Cerebellar nuclear complex (tissue), 1 donor: ENCODE data around the gene CUL1.
"Not testable (repeated sequence)": the region's sequence is repeated elsewhere in the genome, so short reads cannot be mapped to it uniquely, and the experiment has no call there.

Source experiments
- DNase-seq, 2 experiments: peaks; one replicate each; lab custom pipeline; 2025; lab: John Stamatoyannopoulos, UW

The CUL1 gene

GRCh38 chr7:148697256-148698006, 1.3 kb upstream of the CUL1 start:
- DNase-seq = no peak

DNA sequence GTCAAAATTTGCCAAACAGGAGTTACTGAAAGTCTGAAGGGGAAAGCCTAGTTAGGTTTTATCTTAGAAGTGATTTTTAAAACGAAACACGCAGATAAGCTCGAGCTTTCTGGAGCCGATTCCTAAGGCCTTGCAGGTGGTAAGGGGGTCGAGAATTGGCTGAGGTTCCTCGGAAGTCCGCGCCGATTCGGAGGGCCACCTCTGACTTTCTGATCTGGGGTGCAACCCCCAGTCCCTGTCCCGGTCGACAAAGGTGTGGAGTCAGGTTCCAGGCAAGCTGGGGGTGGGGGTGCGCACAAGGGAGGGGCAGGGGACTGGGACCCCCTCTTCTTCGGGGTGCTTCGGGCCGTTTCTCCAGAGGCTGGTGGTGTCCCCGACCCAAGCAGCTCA, 701 bp upstream of the CUL1 start:
- no peak for DNase-seq

- no peak for DNase-seq
These were observed 500 bp downstream of the CUL1 start for GRCh38 chr7:148699024-148699781.

DNA sequence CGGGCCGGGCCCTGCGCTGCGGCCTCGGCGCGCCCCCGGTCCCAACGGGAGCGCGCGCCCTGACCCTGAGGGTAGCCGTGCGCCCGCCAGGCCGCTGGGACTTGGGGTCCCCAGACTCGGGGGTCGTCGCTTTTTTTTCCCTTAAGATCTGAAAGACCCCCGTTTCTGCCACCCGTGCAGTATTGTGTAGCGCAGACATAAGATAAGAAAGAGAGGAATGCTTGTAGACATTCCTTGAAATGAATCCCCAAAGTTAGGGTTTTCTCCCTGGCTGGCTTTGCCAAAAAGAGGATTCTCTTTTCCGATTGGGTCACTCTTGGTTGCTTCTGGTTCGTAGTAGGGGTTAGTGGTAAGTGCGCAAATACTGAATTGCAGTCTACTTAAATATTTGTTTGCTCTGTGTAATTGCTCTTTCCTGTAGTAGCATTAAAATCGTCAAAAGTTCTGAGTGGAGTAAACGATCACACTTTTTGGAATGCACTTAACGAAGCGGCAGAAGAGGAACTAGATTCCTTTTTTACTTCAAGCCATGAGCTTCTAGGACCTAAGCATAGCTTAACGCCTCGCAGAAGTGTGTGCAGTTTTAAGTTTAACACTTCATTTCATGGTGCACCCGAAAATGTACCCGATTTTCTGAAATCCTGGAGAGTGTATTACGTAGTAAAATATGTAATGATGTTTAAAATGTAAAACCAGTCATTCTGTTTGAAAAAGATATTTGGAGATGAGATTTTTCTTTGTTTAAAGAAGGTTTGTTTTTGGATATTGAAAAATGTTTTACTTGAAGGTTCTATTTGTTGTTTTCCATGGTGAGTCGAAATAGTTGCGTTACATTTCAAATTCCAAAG, 1.3 kb downstream of the CUL1 start:
- DNase-seq = no peak

DNA sequence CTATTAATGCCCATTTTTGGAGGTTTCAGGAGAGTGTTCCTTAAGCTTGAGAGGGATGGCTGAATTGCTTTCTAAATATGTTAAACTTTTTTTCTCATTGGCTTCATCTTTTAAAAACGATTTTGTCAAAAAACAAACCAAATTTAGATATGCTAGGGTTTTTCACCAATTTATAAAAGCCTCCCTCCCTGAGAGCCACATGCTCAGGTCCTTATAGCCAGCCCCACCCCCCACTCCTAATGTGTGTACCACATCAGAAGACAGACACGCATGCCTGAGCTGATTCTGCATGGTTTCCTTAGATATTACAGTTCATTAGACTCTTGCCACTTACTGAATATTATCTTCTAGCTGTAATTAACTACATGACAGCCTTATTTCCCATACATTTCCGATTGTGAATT, 2.0 kb downstream of the CUL1 start:
- DNase-seq = no peak

DNA sequence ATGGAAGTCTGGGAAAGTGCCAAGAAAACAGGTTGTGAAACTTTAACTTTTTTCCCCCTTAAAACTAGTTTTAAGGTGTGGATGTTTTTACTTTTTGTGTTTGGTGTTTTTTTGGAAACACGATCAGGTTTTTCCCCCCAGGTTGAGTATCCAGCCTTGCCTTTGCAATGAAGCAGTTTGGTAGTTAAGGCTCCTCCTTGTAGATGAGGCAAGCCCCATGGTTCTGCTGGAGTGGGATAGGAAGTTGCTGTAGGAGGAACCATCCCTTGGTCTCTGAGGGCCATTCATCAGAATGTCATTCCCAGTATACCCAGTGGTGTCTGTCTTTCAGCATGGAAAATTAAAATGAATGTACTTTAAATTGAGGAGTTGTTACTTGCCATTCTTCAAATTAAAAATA, 2.7 kb downstream of the CUL1 start:
- DNase-seq = no peak

- no peak for DNase-seq
These were observed 4.4 kb downstream of the CUL1 start for GRCh38 chr7:148702876-148703670.

DNA sequence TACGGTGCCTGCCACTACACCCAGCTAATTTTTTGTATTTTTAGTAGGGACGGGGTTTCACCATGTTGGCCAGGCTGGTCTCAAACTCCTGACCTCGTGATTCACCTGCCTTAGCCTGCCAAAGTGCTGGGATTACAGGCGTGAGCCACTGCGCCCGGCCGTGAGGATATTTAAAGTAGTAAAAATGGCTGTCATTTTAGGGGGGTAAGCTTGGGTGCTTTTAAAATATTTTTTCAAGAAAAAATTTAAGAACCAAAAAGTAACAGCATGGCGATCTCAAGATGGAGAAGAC, 4.9 kb downstream of the CUL1 start:
- not testable (repeated sequence) for DNase-seq

DNA sequence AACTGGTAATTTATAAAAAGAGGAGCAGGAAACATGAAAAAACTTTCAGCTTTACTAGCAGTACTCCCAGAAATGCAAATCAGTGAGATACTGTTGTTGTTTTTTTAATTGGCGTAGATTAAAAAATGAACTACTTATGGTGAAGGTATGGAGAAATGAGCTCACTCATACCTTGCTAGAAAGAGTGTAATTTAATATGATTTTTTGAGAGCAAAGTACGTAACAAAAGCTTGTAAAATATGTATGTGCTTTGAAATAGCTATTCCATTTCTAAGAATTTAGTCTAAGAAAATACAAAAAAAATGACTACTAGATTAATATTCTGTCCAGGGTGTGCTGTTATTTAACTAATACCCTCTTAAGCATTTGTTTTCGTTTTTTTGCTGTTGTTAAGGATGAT, 5.5 kb downstream of the CUL1 start:
- DNase-seq = no peak

- DNase-seq = no peak
These were observed 6.3 kb downstream of the CUL1 start for GRCh38 chr7:148704970-148705369.

DNA sequence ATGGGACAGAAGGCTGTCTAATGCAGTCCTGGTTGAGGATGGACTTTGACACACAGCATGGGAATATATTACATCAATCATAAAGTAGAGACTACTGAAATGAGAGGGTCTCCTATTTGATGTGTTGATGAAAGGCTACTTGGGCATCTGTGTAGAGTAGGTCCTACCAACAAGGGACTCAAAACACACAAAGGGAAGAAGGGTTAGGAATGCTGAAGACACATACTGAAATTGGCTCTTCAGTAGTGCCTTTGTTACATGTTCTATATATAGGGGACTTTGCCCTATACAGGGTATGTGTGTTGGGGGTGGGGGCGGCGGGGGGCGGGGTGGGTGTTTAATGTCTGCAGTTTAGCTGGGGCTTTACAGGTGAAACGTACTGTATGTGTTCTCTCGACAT, 7.7 kb downstream of the CUL1 start:
- no peak for DNase-seq

DNA sequence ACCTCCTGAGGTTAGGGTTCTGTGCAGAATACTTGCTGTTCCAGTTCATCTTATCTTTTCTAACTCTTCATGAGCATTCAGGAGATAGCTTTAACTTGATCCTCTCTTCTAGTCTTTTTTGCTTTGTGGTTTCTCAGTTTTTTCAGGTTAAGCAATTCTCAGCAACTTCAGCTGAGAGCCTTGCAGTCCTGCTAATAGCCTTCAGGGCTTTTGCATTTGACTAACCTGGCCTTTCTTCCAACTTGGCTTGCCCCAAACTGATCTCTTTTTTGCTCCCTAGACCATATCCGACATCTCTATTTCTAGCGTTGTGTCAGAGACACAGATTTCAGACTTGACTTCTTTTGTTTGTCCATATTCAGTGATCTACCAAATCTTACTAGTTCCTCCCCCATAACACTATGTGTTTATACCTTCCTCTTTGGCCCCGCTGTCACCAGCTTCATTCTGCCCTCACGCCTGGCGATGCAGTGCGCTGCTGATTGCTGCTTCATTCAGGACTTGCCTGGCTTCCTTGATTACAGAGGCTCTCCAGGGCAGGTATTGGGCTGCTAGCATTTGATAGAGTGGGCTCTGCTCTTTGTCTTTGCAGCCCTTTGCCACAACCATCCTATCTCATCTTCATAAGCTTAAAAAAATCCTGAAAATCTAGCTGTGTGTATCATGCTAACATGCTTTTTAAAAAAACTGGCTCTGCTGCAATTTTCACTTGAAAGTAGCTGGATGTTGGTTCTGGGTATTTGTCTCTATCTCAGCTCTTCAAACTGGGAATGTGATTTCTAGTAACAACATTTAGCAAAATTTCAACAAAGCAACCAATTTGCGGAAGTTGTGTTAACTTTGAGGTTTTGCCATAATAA, 9.6 kb downstream of the CUL1 start:
- DNase-seq = no peak

DNA sequence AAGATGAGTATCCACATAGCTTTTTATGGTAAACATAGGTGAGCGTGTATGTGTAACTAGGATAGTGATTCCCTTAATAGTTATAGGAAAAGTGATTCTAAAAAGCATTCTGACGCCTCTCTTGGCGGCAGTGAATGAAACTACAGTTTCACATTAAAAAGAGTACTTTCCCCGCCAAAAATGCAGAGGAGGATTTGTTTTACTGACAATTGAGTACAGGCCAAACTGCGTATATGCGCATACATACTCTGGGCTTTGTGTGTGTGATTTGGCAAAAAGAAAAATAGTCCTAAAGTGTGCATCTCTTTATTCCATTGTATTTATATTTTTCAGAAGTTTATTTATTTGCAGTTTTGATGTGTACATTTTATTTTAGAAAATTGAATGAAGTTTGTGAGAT, 10.3 kb downstream of the CUL1 start:
- no peak for DNase-seq

DNA sequence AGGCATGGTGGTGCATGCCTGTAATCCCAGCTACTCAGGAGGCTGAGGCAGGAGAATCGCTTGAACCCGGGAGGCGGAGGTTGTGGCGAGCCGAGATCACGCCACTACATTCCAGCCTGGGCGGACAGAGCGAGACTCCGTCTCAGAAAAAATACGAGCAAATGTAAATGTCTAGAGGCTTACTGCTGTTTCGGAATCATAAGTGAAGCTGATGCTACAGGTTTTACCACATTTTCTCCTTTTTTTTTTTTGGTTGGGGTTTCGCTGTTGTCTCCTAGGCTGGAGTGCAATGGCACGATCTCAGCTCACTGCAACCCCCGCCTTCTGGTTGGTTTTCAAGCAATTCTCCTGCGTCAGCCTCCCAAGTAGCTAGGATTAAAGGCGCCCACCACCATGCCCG, 11.7 kb downstream of the CUL1 start:
- DNase-seq = not testable (repeated sequence)

- DNase-seq = no peak
These were observed 12.7 kb downstream of the CUL1 start for GRCh38 chr7:148711191-148712102.

DNA sequence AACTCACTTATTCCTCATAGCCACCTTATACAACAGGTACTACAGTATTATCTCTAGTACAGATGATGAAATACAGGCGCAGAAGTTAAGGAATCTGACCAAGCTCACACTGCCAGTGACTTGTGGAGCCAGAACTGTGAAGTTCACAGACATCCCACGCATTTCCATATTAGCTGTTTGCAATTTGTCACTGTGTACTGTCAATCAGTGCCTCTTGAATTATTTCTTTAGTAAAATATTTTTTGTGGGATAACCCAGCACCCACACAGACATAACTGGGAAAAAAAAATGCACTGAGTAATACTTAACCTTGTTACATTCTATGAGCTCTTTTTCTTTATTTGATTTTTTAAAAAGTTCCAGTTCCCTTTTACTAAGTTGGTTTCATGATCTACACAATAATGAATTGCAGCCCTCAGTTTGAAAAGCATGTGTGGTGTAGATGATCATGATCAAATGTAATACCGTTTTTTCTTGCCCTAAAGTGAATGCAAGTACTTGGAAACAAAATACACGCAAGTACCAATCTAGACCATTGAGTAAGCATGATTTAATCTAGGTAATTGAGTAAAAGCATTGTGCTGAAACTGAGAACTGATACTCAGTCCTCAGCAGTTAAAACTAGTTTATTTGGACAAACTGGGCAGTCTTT, 14.1 kb downstream of the CUL1 start:
- DNase-seq = no peak

- no peak for DNase-seq
These were observed 15.8 kb downstream of the CUL1 start for GRCh38 chr7:148714498-148714897.

- no peak for DNase-seq
These were observed 16.3 kb downstream of the CUL1 start for GRCh38 chr7:148715027-148715426.

DNA sequence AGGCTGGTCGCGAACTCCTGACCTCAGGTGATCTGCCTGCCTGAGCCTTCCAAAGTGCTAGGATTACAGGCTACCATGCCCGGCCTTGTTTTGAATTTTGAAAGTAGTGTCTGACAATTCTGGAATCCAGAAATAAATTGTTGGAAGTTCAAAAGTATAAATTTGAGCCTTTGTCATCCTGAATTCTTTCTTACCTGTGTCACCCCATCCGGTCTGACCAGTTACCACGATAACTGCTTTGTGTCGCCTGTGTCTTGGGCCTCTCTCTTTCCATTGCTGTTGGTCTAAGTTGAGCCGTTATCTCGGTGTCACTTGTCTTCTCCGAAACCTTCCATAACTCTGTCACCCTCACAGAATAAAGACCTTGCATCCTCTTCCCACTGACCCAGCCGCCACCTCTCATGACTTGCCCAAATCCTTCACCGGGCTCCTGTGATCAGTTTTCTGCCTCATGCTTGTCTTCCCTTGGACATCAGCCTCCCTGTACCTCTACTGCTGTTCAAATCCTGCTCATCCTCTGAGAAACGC, 18.6 kb downstream of the CUL1 start:
- DNase-seq = no peak
